Calu3 (cell line): ENCODE data around the gene C3orf52. TPM values are rescaled to one million over a fixed set of nuclear protein-coding genes. Genes with fewer than 3 reads are reported as not detected.

ENCODE experiments used
- BruUV-seq: library from RNA; stranded (reverse); fragments of 400-500 nt; replicated peaks from 2 replicates; lab custom pipeline; 2021; lab: Mats Ljungman, UMichigan
- CTCF ChIA-PET: fragments of 300-600 bp; sonication (Branson Sonifier 250); formaldehyde crosslinking; loops from one replicate; lab custom pipeline; 2022; ENCODE audit warnings: antibody characterized with exemption; lab: Charles Lee
- DNase-seq: peaks from one replicate; pipeline ENCODE4 v3.0.0; 2022
- H3K27ac Mint-ChIP-seq: one replicate; pipeline ENCODE4 v1.8.0; 2022; ENCODE audit warnings: mixed read lengths; ENCODE audit not compliant: unreplicated experiment
- H3K27me3 Mint-ChIP-seq: one replicate; pipeline ENCODE4 v1.8.0; 2022; ENCODE audit warnings: mixed read lengths; ENCODE audit not compliant: unreplicated experiment
- H3K36me3 Mint-ChIP-seq: one replicate; pipeline ENCODE4 v1.8.0; 2022; ENCODE audit warnings: mild to moderate bottlenecking, moderate library complexity, mixed read lengths; ENCODE audit not compliant: insufficient read depth, unreplicated experiment
- H3K4me1 Mint-ChIP-seq: one replicate; pipeline ENCODE4 v1.8.0; 2022; ENCODE audit warnings: mild to moderate bottlenecking, low read depth, mixed read lengths; ENCODE audit not compliant: unreplicated experiment
- H3K4me3 Mint-ChIP-seq: one replicate; pipeline ENCODE4 v1.8.0; 2022; ENCODE audit warnings: mild to moderate bottlenecking, low read depth, moderate library complexity, mixed read lengths; ENCODE audit not compliant: unreplicated experiment
- H3K9me3 Mint-ChIP-seq: one replicate; pipeline ENCODE4 v1.8.0; 2022; ENCODE audit warnings: low read depth, mixed read lengths; ENCODE audit not compliant: unreplicated experiment
- CTCF ChIP-seq: fragments of 200-600 bp; IDR thresholded peaks from one replicate; pipeline ENCODE4 v1.8.0; 2022; ENCODE audit warnings: antibody characterized with exemption; ENCODE audit not compliant: unreplicated experiment
- intact Hi-C: fragments of 100-400 bp; cut with micrococcal nuclease; formaldehyde crosslinking; loops from one replicate; pipeline ENCODE4 v1.10.0; 2022; ENCODE audit not compliant: unreplicated experiment
- total RNA-seq: library from RNA; stranded (reverse); gene quantifications from 2 replicates; pipeline ENCODE4 v1.2.3, GENCODE V29; 2022

C3orf52 gene
- total RNA-seq, 1 experiment from 2014 or later = 28.2 TPM

DNA sequence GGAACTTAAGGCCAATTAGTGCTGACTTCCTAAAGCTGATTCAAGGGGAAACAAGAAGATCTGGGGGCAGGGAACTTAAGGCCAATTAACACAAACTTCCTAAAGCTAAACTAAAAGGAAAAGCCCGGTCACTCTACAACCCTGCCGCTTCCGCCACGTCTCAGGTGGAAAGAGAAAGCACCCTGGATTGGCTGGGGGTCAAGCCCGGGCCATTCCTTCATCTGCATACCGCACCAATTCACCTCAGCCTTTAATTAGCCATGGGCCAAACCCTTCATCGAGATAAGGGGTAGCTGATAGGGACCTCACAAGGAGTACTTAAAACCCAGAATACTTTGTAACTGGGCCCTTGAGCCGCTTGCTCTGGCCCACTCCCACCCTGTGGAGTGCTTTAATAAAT lies 37.3 kb upstream of the C3orf52 start:
- CTCF ChIA-PET = interaction anchor here (1.3 kb wide), 1 partner anchor 10 kb away, joined by 3 read pairs; no protein-coding TSS in a partner anchor
- DNase-seq = no peak
- Mint-ChIP-seq H3K27me3 (no peaks in the 10 kb centered on the region), H3K36me3 (no peaks in the 10 kb centered on the region), H3K27ac (no peak overlapping the region), H3K9me3 (no peaks in the 10 kb centered on the region), H3K4me1 (peaks cover 9% of the 10 kb centered on the region), H3K4me3 (no peak overlapping the region)
- BruUV-seq = no TSS peak
- intact Hi-C loops = no loop called here
- no peak for TF ChIP-seq CTCF

DNA sequence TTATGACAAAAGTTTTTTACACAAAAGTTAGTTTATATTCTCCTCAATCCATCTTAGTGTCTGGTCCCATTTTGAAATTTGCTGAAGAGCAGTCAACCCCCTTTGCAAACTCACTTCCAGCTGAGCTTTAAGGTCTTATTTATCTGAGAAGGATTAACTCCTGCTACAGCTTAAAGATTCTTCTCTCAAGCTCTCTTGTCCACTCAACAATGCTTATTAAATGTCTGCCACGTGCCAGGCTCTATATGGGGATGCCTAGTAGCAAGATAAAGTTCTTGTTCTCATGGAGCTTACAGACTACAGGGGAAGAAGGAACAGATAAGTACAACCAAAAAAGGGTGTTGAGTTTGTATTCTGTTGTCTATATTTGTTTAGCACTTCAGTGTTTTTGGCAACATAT lies 33.0 kb upstream of the C3orf52 start:
- CTCF ChIA-PET = interaction anchor here (0.6 to 0.7 kb wide), 2 partner anchors 40 to 337 kb away, joined by 3 read pairs; no protein-coding TSS in a partner anchor
- peaks cover 6% of the 10 kb centered on the region for H3K4me1 Mint-ChIP-seq
- DNase-seq = no peak
- no peak for TF ChIP-seq CTCF
- intact Hi-C loops = no loop called here
- H3K4me3 Mint-ChIP-seq = no peak overlapping the region
- no peaks in the 10 kb centered on the region for H3K9me3 Mint-ChIP-seq
- H3K27me3 Mint-ChIP-seq = no peaks in the 10 kb centered on the region
- H3K27ac Mint-ChIP-seq = no peak overlapping the region
- no TSS peak for BruUV-seq
- no peaks in the 10 kb centered on the region for H3K36me3 Mint-ChIP-seq

DNA sequence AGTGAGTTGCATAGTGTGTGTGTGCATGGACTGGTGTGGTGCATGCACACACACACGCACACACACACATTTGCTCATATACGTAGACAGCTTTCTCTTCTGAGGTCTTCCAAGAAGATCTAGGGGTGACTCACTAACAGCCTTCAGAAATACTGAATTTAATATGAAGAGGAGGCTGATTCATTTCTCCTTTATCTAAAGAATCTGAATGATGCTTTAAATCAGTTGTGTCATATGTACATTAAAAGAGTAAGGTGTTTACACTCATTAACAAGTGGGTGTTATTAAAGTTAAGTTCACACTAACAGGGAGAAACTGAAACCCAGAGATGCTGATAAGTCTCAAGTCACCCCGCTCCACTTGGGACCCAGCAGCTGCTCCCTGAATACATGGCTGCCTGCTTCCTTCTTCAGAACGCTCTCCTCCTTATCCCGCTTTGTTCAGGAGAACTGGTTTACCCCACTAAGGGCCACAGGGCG lies 29.7 kb upstream of the C3orf52 start:
- no peak for TF ChIP-seq CTCF
- DNase-seq = no peak
- CTCF ChIA-PET = no interaction called here
- Mint-ChIP-seq H3K36me3 (no peaks in the 10 kb centered on the region), H3K9me3 (peaks cover 3% of the 10 kb centered on the region), H3K27me3 (no peaks in the 10 kb centered on the region), H3K27ac (no peak overlapping the region), H3K4me1 (peaks cover 27% of the 10 kb centered on the region), H3K4me3 (no peak overlapping the region)
- BruUV-seq = no TSS peak
- intact Hi-C loops = no loop called here

DNA sequence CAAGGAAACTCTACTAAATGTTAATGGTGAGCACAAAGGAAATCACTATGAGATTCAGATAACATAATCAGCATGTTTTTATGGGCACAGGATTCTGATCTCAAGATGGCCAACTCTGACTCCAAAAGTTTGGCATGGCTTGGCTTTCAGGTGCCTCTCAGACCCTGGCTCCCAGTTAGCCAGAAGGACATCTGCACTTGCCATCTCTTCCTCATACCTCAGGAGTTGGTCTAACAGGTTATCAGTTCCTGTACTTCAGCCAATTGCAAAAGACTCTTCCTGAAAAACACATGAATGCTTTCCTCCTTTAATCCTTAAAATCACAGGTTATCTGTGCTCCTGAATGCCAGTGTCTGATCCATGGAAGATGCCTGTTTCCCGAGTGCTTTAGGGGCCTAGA lies 26.7 kb upstream of the C3orf52 start:
- intact Hi-C loops = no loop called here
- Mint-ChIP-seq H3K36me3 (no peaks in the 10 kb centered on the region), H3K9me3 (peaks cover 3% of the 10 kb centered on the region), H3K4me1 (peaks cover 30% of the 10 kb centered on the region), H3K27me3 (no peaks in the 10 kb centered on the region), H3K4me3 (no peak overlapping the region), H3K27ac (no peak overlapping the region)
- no peak for DNase-seq
- no peak for TF ChIP-seq CTCF
- CTCF ChIA-PET = no interaction called here
- BruUV-seq = no TSS peak
